Endometrial microvascular endothelial cells (primary cell): ENCODE data around the gene SORCS1. TPM values are rescaled to one million over a fixed set of nuclear protein-coding genes. Genes with fewer than 3 reads are reported as not detected.

Experiments
- in situ Hi-C: cut with HindIII; loops from 2 replicates; pipeline ENCODE4 v1.10.0; 2017; ENCODE audit warnings: low sequenced_read_pairs, low pct_unique_long_range_greater_than_20kb; ENCODE audit errors: inconsistent ontology term
- total RNA-seq: library from RNA; depleted of rRNA; stranded (reverse); fragments of >200 nt; gene quantifications from one replicate; pipeline ENCODE4 v1.2.3, GENCODE V29; 2015; ENCODE audit errors: inconsistent ontology term

The SORCS1 gene
- total RNA-seq, 1 donor from 2014 or later: not detected

- in situ Hi-C loops: no loop called here
These were observed 554.8 kb downstream of the SORCS1 start for GRCh38 chr10:106609470-106610266.

DNA sequence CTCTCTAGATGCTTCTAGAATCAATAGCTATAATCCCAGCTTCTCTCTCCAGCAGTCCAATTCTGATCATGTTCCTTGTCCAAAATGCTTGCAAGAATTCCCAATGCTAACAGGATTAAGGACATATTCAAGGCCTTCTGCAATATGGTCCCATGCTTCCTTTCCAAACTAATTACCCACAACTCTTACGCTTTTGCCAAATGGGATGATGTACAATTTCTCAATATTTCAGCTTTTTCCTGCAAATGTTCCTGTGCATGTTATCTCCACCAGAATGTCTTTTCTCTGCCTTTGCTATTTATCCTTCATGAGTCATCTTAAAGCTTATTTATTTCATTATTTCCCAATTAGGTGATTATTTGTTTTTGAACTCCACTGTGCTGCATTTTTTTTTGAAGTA lies 556.4 kb downstream of the SORCS1 start:
- in situ Hi-C loops: no loop called here

GRCh38 chr10:106595281-106595680 lies 569.2 kb downstream of the SORCS1 start:
- in situ Hi-C loops: no loop called here

DNA sequence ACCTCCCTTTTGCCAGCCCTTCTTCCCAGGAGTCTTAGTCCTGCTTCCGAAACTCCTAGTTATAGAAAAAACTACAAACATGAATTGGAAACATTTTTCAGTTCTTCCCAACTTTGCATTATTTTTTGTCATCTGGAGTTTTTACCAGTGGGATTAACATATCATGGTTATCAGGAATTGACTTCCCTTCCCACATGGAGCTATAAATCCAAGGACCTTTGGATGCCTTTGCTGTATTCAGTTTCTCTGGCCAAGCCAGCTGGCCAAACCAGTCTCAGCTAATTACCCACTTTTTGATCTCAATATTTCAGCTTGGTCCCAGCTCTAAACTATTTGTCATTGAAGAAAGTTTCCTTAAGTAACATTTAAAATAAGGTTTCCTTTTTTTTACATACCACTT lies 570.6 kb downstream of the SORCS1 start:
- in situ Hi-C loops: no loop called here

- in situ Hi-C loops: no loop called here
These were observed 572.1 kb downstream of the SORCS1 start for GRCh38 chr10:106592396-106592795.

GRCh38 chr10:106582291-106582690 lies 582.2 kb downstream of the SORCS1 start:
- in situ Hi-C loops: no loop called here

- in situ Hi-C loops: no loop called here
These were observed 586.8 kb downstream of the SORCS1 start for GRCh38 chr10:106577756-106578155.

GRCh38 chr10:106577266-106577665 lies 587.2 kb downstream of the SORCS1 start:
- in situ Hi-C loops: no loop called here

DNA sequence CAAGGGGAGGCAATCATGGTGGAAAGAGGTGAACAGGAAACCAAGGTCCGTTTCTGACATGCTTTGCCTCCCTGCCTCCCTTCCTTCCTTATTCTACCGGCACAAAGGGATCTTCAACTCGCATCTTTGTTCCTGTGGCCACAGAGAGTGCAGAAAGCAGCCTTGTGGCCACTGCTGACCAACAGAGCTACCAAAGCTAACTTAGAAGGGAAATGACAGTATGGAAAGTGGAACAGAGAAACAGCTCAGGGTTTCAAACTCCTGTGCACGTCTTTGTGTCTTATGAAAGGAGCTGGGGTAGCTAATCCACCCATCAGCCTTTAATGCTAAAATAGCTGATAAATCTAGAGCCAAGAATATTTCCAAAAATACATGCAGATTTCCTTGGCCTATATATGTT lies 588.0 kb downstream of the SORCS1 start:
- in situ Hi-C loops: no loop called here

- in situ Hi-C loops: no loop called here
These were observed 591.4 kb downstream of the SORCS1 start for GRCh38 chr10:106573106-106573505.

DNA sequence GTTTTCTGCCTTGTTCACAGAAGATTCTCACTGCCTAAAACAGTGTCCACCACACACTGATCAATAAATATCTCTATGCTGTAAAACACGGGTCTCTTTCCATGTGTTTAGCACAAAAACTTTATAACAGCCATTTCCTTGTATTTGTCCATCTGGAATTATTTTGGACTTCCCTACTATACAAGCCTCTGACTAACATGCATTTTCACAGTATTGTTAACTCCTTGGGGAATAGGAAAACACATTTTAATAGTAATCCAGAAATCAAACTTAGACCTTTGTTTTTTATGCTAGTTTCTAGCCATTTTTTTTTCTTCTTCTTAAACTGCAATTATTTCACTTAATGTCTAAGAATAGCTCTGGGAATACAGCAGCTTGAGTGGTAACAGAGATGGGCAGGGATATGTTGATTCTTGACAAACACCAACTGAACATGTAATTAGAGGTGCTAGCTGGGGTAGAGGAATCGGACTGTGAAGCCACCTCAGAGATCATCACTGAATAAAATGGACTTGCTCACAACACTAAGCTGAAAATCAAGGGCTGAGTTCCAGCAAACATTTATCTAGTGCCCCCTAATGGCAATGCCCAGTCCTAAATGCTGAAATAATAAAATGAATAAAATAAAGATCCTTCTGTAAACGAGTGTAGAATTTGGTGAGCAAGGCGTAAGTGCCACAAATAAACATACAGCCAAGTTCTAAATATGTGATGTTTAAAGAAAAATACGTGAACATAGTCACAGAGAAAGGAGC lies 593.1 kb downstream of the SORCS1 start:
- in situ Hi-C loops: no loop called here

DNA sequence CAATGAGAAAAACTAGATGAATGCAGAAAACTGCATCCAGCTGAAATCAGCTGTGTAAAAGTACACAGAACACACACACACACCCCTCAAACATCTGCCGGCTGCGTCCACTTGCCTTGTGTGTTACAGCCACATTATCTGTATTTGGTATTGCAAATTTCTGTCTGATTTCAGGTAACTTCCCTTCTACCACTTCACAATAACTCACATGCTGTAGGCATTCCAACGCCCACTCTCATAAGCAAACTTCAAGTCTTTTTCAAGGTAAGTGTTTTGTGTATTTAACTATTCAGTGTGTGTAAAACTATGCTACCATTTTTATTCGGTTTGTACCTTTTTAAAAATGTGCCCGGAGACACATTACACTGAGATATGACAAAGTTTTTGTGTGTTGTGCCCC lies 594.2 kb downstream of the SORCS1 start:
- in situ Hi-C loops: no loop called here

DNA sequence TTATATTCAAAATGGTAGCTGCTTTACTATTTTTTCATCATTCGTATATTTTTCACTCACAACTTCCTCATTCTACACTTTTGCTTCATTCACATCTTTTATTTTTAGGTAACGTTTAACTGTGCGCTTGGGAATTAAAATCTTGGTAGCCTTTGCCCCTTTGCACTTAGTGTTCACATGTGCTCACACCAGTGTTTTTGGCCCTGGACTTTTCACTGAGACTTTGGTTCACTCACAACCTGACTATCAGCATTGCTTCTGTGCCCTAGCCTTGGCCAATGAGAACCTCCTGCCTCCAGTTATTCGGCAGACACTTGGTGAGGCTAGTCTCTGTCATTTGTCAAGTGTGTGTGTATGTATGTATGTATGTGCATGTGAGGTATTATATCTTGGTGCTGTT lies 596.9 kb downstream of the SORCS1 start:
- in situ Hi-C loops: no loop called here

DNA sequence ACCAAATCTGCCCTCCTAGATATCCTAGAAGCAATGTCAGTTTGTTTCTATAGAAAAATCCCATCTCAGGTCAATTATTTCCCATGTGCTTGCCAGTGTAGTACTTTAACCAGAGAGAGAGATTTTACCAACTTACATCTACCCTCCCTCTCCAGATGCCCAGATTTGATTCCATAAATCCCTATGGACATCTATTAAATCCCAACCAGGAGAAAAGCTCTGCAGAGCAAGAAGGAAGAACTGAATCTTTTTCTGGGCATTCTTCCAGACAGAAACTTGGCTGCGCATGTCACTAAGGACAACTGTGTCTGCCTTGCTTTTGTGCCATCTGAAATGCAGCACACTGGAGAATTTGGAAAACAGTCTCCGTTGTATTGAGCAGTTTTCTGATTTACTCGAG lies 597.6 kb downstream of the SORCS1 start:
- in situ Hi-C loops: no loop called here

- in situ Hi-C loops: no loop called here
These were observed 599.0 kb downstream of the SORCS1 start for GRCh38 chr10:106565546-106565945.

DNA sequence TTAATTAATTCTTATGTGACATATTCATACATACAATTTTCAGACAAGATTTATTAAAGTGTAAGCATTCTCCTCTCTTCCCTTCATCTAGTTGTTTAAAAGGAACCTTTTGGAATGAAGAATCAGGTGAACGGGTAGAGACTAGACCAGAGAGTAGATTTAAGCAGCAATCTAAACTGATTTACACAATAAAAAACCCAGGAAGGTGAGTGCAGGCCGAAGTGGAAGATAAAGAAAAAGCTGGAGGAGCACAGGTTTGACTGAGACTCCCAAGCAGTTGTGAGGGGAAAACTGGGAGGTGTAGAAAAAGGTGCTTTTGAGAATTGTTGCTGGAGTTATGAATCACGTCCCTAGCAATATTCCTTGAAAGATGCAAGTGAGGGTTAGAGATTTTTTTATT lies 601.1 kb downstream of the SORCS1 start:
- in situ Hi-C loops: no loop called here

DNA sequence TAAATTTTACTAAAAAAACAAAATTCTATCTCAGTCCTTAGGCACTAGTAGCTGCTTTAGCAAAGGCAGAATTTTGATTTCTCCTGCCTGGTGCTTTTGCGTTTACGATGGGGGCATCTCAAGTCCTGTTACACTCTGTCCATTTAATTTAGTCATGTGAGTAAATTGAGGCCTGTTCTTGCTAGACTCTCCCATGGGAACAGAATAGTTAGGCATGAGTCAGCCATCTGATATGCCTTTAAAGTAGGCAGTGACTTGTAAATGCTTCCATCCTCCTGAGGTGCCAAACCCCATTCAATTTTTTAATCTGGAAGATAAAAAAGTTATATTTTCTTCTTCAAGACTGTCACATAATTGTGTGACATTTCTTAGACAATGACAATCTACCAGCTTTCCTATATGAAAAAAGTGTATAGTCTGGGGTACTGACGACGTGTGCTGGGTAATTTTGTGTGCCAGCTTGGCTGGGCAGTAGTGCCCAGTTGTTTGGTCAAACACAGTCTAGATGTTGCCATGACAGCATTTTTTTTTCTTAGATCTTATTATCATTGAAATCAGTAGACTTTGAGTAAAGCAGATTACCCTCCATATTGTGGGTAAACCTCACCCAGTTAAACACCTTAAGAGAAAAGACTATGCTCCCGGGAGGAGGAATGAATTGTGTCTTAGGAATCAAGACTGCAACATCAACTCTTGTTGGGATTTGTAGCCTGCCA lies 603.4 kb downstream of the SORCS1 start:
- in situ Hi-C loops: no loop called here

- in situ Hi-C loops: no loop called here
These were observed 605.1 kb downstream of the SORCS1 start for GRCh38 chr10:106559442-106559841.

GRCh38 chr10:106557951-106558733 lies 606.4 kb downstream of the SORCS1 start:
- in situ Hi-C loops: no loop called here
